Body of pancreas (tissue), 4 donors: ENCODE measurements around the gene GPATCH2. TPM values are rescaled to one million over a fixed set of nuclear protein-coding genes. Genes with fewer than 3 reads are reported as not detected.

ENCODE experiments used
- ATAC-seq: fragments of 150-250 bp; one replicate; pipeline ENCODE4 v1.9.1; 2016
- DNase-seq, 4 donors: peaks; one replicate each; pipeline ENCODE4 v3.0.0-alpha.2; 2019
- H3K27ac ChIP-seq, 4 donors: fragments of 200-600 bp; sonication (generic); 1 replicate in 3 of 4; 2 replicates in 1 of 4; pipeline versions ENCODE4 v1.5.1 to v1.6.1; 2016 to 2019; ENCODE audit warnings: mild to moderate bottlenecking in 1 of 4, mixed read lengths in 1 of 4, moderate library complexity in 1 of 4
- H3K27me3 ChIP-seq, 2 donors: fragments of 200-600 bp; sonication (generic); one replicate each; pipeline ENCODE4 v1.6.0; 2016; ENCODE audit warnings: mild to moderate bottlenecking in 1 of 2
- H3K36me3 ChIP-seq, 2 donors: fragments of 200-600 bp; sonication (generic); replicated peaks in 1 of 2; 2 replicates each; pipeline ENCODE4 v1.5.1; 2016; ENCODE audit warnings: low read depth in 2 of 2; ENCODE audit not compliant: insufficient read depth in 1 of 2
- H3K4me1 ChIP-seq: fragments of 200-600 bp; sonication (generic); one replicate; pipeline ENCODE4 v1.6.0; 2016
- H3K4me3 ChIP-seq, 2 donors: fragments of 200-600 bp; sonication (generic); 1 replicate in 1 of 2; 2 replicates in 1 of 2; pipeline ENCODE4 v1.5.1; 2016 to 2019
- H3K9me3 ChIP-seq, 3 donors: fragments of 200-600 bp; sonication (generic); 1 replicate in 2 of 3; 2 replicates in 1 of 3; pipeline ENCODE4 v1.5.1; 2016
- POLR2A ChIP-seq, 3 donors: fragments of 450-650 bp; IDR thresholded peaks; one replicate each; pipeline ENCODE4 v1.6.1; 2016; ENCODE audit warnings: antibody characterized with exemption in 3 of 3, mild to moderate bottlenecking in 2 of 3
- WGBS, 2 donors: methylation state at CpG; one replicate each; pipeline ENCODE4 v1.1.5; 2017; 5-methylcytosine and 5-hydroxymethylcytosine counted together
- intact Hi-C: fragments of 100-400 bp; cut with DNase I; formaldehyde crosslinking; loops from one replicate; pipeline ENCODE4 v1.15.1; 2023
- total RNA-seq, 2 donors: library from RNA; depleted of rRNA; stranded (reverse); fragments of >200 nt; gene quantifications; one replicate each; pipeline ENCODE4 v1.1.0, GENCODE V29; 2016
- TF ChIP-seq, protein P1 (sequence below), 7 experiments: fragments of 450-650 bp in 4 of 7; fragments of 200-600 bp in 3 of 7; sonication (generic) in 3 of 7; IDR thresholded peaks; one replicate each; pipeline ENCODE4 v1.5.1; 2016 to 2019; ENCODE audit warnings: antibody characterized with exemption in 7 of 7

The GPATCH2 gene
- total RNA-seq, 2 donors from 2014 or later = 9.6 to 32.0 TPM

GRCh38 chr1:217419194-217419551 is 211.7 kb downstream of the GPATCH2 start:
- Histone ChIP-seq H3K27me3 (no peaks in the 10 kb centered on the region), H3K27ac (no peak overlapping the region), H3K36me3 (no peaks in the 10 kb centered on the region), H3K4me1 (no peaks in the 10 kb centered on the region), H3K4me3 (no peak overlapping the region), H3K9me3 (no peaks in the 10 kb centered on the region)
- DNase-seq (no peak), ATAC-seq (no peak)
- TF ChIP-seq, protein P1, sequence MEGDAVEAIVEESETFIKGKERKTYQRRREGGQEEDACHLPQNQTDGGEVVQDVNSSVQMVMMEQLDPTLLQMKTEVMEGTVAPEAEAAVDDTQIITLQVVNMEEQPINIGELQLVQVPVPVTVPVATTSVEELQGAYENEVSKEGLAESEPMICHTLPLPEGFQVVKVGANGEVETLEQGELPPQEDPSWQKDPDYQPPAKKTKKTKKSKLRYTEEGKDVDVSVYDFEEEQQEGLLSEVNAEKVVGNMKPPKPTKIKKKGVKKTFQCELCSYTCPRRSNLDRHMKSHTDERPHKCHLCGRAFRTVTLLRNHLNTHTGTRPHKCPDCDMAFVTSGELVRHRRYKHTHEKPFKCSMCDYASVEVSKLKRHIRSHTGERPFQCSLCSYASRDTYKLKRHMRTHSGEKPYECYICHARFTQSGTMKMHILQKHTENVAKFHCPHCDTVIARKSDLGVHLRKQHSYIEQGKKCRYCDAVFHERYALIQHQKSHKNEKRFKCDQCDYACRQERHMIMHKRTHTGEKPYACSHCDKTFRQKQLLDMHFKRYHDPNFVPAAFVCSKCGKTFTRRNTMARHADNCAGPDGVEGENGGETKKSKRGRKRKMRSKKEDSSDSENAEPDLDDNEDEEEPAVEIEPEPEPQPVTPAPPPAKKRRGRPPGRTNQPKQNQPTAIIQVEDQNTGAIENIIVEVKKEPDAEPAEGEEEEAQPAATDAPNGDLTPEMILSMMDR (IDR thresholded peaks at IDR 0.05) = no peak
- TF ChIP-seq POLR2A (IDR thresholded peaks at IDR 0.05) = no peak
- WGBS, 2 donors = 32 to 35% methylated on average over 2 of the region's 2 CpGs
- intact Hi-C loops = no loop called here

DNA sequence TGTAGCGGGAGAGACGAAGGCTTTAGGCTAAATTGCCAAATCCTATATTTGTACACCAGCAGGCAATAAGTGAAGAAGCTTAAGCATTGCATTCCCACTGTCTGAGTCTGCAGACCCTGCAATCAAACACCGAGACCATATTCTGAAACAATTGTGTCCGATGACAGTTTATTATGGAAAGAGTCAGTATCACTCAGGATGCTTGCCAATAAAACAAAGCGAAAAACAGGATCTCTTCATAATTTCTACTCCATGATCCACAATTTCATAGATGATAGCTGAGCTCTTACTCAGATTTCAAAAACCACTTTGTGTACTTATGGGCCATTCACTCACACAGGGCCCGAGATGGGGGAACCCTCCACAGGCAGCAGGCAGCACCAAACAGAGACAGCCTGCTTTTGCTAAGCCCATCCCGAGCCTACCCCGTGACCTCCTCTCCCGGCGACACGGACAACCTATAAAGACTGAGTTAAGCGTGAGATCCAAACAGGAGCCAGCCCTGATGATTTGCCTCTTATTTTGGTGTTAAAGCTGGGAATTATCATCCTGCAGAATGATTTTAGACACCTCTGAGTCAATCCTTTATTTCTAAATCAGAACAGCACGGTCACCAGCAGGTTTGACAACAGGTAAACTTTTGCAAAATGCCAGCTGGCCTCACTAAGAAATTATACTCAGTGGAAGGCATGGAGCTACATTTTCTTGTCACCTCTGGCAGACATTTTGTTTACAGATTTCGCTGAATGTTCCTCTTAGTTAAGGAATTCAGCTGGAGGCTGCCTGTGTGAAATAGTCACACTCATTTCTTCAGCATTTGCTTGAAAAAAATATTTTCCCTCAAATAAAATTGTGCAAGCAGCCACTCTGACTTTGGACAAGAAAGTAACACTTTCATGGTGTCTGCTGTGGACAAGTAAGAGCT is 212.4 kb downstream of the GPATCH2 start:
- 61 to 74% methylated on average over 14 of the region's 14 CpGs for WGBS, 2 donors
- Histone ChIP-seq H3K27ac (no peak overlapping the region), H3K9me3 (no peaks in the 10 kb centered on the region), H3K4me3 (no peak overlapping the region), H3K36me3 (no peaks in the 10 kb centered on the region), H3K27me3 (no peaks in the 10 kb centered on the region), H3K4me1 (no peaks in the 10 kb centered on the region)
- no peak for DNase-seq
- no peak for ATAC-seq
- TF ChIP-seq POLR2A (IDR thresholded peaks at IDR 0.05) = no peak
- TF ChIP-seq, protein P1 (IDR thresholded peaks at IDR 0.05) = no peak
- intact Hi-C loops = no loop called here

DNA sequence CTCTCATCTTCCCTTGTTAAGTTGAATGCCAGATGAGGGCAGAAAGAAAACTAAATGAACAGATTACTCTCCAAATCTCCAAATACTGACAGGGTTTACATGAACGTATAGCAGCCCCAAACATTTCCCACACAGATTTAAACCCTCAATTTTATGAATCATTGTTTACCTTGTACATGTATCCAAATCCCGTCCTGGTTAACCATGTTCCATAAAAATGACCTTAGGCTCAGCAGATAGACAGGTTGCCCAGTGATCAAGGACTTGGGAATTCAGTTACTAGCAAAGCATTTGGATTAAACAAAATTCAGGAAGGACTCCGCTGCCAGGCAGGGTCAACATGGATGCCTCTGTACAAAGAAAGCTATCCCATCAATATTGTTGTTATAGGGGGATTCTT is 213.5 kb downstream of the GPATCH2 start:
- TF ChIP-seq, protein P1 (IDR thresholded peaks at IDR 0.05) = no peak
- TF ChIP-seq POLR2A (IDR thresholded peaks at IDR 0.05) = no peak
- DNase-seq (no peak), ATAC-seq (no peak)
- no peaks in the 10 kb centered on the region for H3K36me3 ChIP-seq
- WGBS, 2 donors = 65 to 78% methylated on average over 3 of the region's 3 CpGs
- no peak overlapping the region for H3K27ac ChIP-seq
- no peaks in the 10 kb centered on the region for H3K9me3 ChIP-seq
- H3K27me3 ChIP-seq = no peaks in the 10 kb centered on the region
- H3K4me3 ChIP-seq = no peak overlapping the region
- intact Hi-C loops = no loop called here
- no peaks in the 10 kb centered on the region for H3K4me1 ChIP-seq

DNA sequence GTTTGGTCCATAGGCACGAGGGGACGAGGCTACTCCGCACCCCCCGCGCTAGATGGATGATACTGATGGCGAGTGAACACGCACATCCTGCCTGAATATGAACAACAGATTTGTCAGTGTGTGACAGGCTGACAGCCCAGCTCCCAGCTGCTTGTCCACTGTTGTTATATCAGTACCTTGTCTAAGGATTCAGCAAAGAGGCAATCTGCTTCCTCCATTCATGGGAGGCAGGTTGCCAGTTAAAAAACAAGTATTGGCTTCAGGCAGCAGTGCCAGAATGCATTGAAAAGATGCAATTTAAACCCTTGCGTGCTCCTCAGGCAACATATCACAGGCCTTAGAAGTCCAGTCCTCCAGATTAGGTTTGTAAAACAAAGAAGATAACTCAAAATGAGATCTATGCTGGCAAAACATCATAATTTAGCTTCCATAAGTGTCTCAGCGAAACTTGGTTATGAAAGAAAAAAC is 223.3 kb downstream of the GPATCH2 start:
- H3K4me1 ChIP-seq = no peaks in the 10 kb centered on the region
- H3K27ac ChIP-seq = no peak overlapping the region
- no peak for TF ChIP-seq POLR2A (IDR thresholded peaks at IDR 0.05)
- TF ChIP-seq, protein P1 (IDR thresholded peaks at IDR 0.05) = no peak
- intact Hi-C loops = no loop called here
- 78 to 83% methylated on average over 9 of the region's 9 CpGs for WGBS, 2 donors
- no peaks in the 10 kb centered on the region for H3K27me3 ChIP-seq
- no peaks in the 10 kb centered on the region for H3K9me3 ChIP-seq
- H3K4me3 ChIP-seq = no peak overlapping the region
- no peak for ATAC-seq
- no peaks in the 10 kb centered on the region for H3K36me3 ChIP-seq
- no peak for DNase-seq
